ENCODE data around the gene SORL1-AS1.

Gene SORL1-AS1

DNA sequence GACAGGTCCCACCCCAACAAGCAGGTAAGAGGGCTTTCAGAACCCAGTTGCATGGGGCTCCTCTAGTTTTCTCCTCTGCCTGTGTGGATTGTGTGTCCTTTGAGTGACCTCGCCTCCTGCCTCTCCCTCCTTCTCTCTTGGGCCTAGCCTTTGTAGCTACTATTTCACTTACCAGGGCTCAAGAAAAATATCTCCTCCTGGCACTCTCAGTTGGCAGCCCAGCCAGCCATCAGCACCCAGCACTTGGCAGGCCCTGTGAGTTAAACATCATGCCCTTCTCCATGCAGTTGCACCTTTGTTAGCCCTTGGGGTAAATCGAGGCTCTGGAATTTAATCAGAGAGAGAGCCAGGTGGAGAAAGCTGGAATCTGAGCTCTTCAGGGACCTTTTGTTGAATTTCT, 35.4 kb upstream of the SORL1-AS1 start:
- Mint-ChIP-seq H3K9me3 (no peaks in the 10 kb centered on the region), H3K27ac (peak overlapping the region in 2 of 7 donors; percentile 43 to 77), H3K36me3 (peaks cover 71 to 89% of the 10 kb centered on the region in 2 donors), H3K27me3 (ENCODE audit: low read depth in 3 of 3) (no peaks in the 10 kb centered on the region), H3K4me3 (no peak overlapping the region), H3K4me1 (peaks cover 15% of the 10 kb centered on the region)
- H4K20me1 ChIP-seq (ENCODE audit: insufficient read depth, low read length): peaks cover 100% of the 10 kb centered on the region
- no peak overlapping the region for H3K4me3 ChIP-seq (replicated peaks in 1 of 3; ENCODE audit: low read depth in 2 of 3, low read length in 3 of 3)
- no peaks in the 10 kb centered on the region for H3K9me3 ChIP-seq (replicated peaks in 1 of 2; ENCODE audit: control insufficient read depth in 1 of 2, insufficient read depth in 1 of 2, low read length in 2 of 2)
- H3K79me2 ChIP-seq (ENCODE audit: insufficient read depth, low read length): peaks cover 47% of the 10 kb centered on the region
- H3K27ac ChIP-seq (ENCODE audit: low read depth in 1 of 2, low read length in 2 of 2): peak overlapping the region in 1 of 2 donors; percentile 18
- no CpG with 5 or more reads among the region's 2 CpGs for WGBS (ENCODE audit: insufficient coverage)
- no peak for DNase-seq
- no peak overlapping the region for H3K9ac ChIP-seq (ENCODE audit: insufficient read depth, low read length, poor library complexity, severe bottlenecking)
- H3K27me3 ChIP-seq (ENCODE audit: control insufficient read depth in 2 of 2, insufficient read depth in 2 of 2, low read length in 2 of 2): no peaks in the 10 kb centered on the region
- H3K4me1 ChIP-seq (ENCODE audit: control insufficient read depth in 1 of 2, insufficient read depth in 2 of 2, low read length in 2 of 2): peaks cover 15 to 16% of the 10 kb centered on the region in 2 donors
- H3K4me2 ChIP-seq (replicated peaks; ENCODE audit: extremely low read depth, low read length, poor library complexity, severe bottlenecking): no peak overlapping the region
- H2AFZ ChIP-seq (ENCODE audit: insufficient read depth, low read depth, low read length, poor library complexity, severe bottlenecking): no peak overlapping the region
- intact Hi-C loops (cut with micrococcal nuclease): loop anchor here in 1 of 2 donors (10.0 kb wide), 1 partner anchor 163 kb away; no protein-coding TSS in a partner anchor
- peaks cover 73 to 90% of the 10 kb centered on the region in 2 donors for H3K36me3 ChIP-seq (replicated peaks in 1 of 2; ENCODE audit: control insufficient read depth in 1 of 2, insufficient read depth in 2 of 2, low read length in 2 of 2)
- TF ChIP-seq, protein P1, sequence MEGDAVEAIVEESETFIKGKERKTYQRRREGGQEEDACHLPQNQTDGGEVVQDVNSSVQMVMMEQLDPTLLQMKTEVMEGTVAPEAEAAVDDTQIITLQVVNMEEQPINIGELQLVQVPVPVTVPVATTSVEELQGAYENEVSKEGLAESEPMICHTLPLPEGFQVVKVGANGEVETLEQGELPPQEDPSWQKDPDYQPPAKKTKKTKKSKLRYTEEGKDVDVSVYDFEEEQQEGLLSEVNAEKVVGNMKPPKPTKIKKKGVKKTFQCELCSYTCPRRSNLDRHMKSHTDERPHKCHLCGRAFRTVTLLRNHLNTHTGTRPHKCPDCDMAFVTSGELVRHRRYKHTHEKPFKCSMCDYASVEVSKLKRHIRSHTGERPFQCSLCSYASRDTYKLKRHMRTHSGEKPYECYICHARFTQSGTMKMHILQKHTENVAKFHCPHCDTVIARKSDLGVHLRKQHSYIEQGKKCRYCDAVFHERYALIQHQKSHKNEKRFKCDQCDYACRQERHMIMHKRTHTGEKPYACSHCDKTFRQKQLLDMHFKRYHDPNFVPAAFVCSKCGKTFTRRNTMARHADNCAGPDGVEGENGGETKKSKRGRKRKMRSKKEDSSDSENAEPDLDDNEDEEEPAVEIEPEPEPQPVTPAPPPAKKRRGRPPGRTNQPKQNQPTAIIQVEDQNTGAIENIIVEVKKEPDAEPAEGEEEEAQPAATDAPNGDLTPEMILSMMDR (IDR thresholded peaks at IDR 0.05): no peak

DNA sequence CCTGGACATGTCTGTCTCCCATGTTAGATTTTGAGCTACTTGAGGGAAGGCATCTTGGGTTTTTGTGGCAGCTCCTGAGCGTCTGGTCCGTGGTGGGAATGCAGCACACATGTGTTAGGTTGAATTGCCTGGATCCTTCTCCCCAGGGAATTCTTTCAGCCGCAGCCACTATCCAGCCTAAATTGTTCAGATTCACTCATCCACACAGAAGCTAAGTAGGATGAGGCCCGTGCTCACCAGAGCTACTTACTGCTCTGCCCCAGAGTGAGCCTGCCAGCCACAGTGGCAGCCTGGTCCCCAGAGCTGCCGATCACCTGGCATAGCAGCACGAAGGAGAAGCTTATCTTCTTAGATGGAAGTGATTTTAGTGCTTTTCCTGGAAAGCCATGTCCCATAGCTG, 34.4 kb upstream of the SORL1-AS1 start:
- no peak overlapping the region for H3K4me3 ChIP-seq (replicated peaks in 1 of 3; ENCODE audit: low read depth in 2 of 3, low read length in 3 of 3)
- H3K4me1 ChIP-seq (ENCODE audit: control insufficient read depth in 1 of 2, insufficient read depth in 2 of 2, low read length in 2 of 2): peaks cover 24 to 26% of the 10 kb centered on the region in 2 donors
- H3K9me3 ChIP-seq (replicated peaks in 1 of 2; ENCODE audit: control insufficient read depth in 1 of 2, insufficient read depth in 1 of 2, low read length in 2 of 2): no peaks in the 10 kb centered on the region
- intact Hi-C loops (cut with micrococcal nuclease): loop anchor here in 1 of 2 donors (10.0 kb wide), 1 partner anchor 162 kb away; no protein-coding TSS in a partner anchor
- no peaks in the 10 kb centered on the region for H3K9me3 Mint-ChIP-seq
- peaks cover 24% of the 10 kb centered on the region for H3K4me1 Mint-ChIP-seq
- H3K36me3 Mint-ChIP-seq: peaks cover 66 to 83% of the 10 kb centered on the region in 2 donors
- H3K4me2 ChIP-seq (replicated peaks; ENCODE audit: extremely low read depth, low read length, poor library complexity, severe bottlenecking): no peak overlapping the region
- DNase-seq: no peak
- no peaks in the 10 kb centered on the region for H3K27me3 Mint-ChIP-seq (ENCODE audit: low read depth in 3 of 3)
- peaks cover 53% of the 10 kb centered on the region for H3K79me2 ChIP-seq (ENCODE audit: insufficient read depth, low read length)
- H2AFZ ChIP-seq (ENCODE audit: insufficient read depth, low read depth, low read length, poor library complexity, severe bottlenecking): no peak overlapping the region
- no peaks in the 10 kb centered on the region for H3K27me3 ChIP-seq (ENCODE audit: control insufficient read depth in 2 of 2, insufficient read depth in 2 of 2, low read length in 2 of 2)
- WGBS (ENCODE audit: insufficient coverage): 90% methylated on average over 2 of the region's 6 CpGs
- H4K20me1 ChIP-seq (ENCODE audit: insufficient read depth, low read length): peaks cover 100% of the 10 kb centered on the region
- H3K27ac Mint-ChIP-seq: peak overlapping the region in 2 of 7 donors; percentile 47 to 48
- TF ChIP-seq, protein P1 (IDR thresholded peaks at IDR 0.05): no peak
- H3K27ac ChIP-seq (ENCODE audit: low read depth in 1 of 2, low read length in 2 of 2): no peak overlapping the region
- peaks cover 67 to 81% of the 10 kb centered on the region in 2 donors for H3K36me3 ChIP-seq (replicated peaks in 1 of 2; ENCODE audit: control insufficient read depth in 1 of 2, insufficient read depth in 2 of 2, low read length in 2 of 2)
- H3K9ac ChIP-seq (ENCODE audit: insufficient read depth, low read length, poor library complexity, severe bottlenecking): no peak overlapping the region
- no peak overlapping the region for H3K4me3 Mint-ChIP-seq
